ENCODE data around the gene BCL2L1. TPM values are rescaled to one million over a fixed set of nuclear protein-coding genes. Genes with fewer than 3 reads are reported as not detected.
A peak's percentile ranks its signal among the peaks of the same experiment; 100 is the strongest.

Gene BCL2L1
- total RNA-seq, 6 donors from 2014 or later: 131 to 245 (median 182) TPM

- DNase-seq (no peak), ATAC-seq (ENCODE audit: low FRiP score in 2 of 2) (no peak)
- H3K4me1 ChIP-seq: peaks cover 67 to 79% (median 75%) of the 10 kb centered on the region in 4 donors
- H3K4me3 ChIP-seq: peak overlapping the region in 3 of 4 donors; percentile 66 to 85 (median 77)
- H3K36me3 ChIP-seq: peaks cover 0 to 65% (median 10%) of the 10 kb centered on the region in 4 donors
- no peak for TF ChIP-seq POLR2AphosphoS5 (IDR thresholded peaks at IDR 0.05)
- peak overlapping the region; percentile 95 to 99 (median 99) for H3K27ac ChIP-seq
- 55 to 74% methylated on average over 6 of the region's 6 CpGs for WGBS, 2 donors
- H3K27me3 ChIP-seq: no peaks in the 10 kb centered on the region
- H3K9me3 ChIP-seq: no peaks in the 10 kb centered on the region
These were observed 5.0 kb downstream of the BCL2L1 start for GRCh38 chr20:31717478-31718201.

GRCh38 chr20:31716818-31717477 is 5.7 kb downstream of the BCL2L1 start:
- ATAC-seq (ENCODE audit: low FRiP score in 2 of 2): no peak
- peaks cover 0 to 65% (median 10%) of the 10 kb centered on the region in 4 donors for H3K36me3 ChIP-seq
- H3K9me3 ChIP-seq: no peaks in the 10 kb centered on the region
- WGBS, 2 donors: 62 to 78% methylated on average over 5 of the region's 5 CpGs
- H3K27ac ChIP-seq: peak overlapping the region; percentile 95 to 99 (median 99)
- H3K4me1 ChIP-seq: peaks cover 73 to 86% (median 82%) of the 10 kb centered on the region in 4 donors
- no peak for DNase-seq
- TF ChIP-seq CTCF (IDR thresholded peaks at IDR 0.05) (no peak), POLR2A (IDR thresholded peaks at IDR 0.05) (no peak), POLR2AphosphoS5 (IDR thresholded peaks at IDR 0.05) (no peak), EP300 (IDR thresholded peaks at IDR 0.05) (no peak)
- no peaks in the 10 kb centered on the region for H3K27me3 ChIP-seq
- peak overlapping the region in 2 of 4 donors; percentile 77 to 85 for H3K4me3 ChIP-seq

- peaks cover 0 to 64% (median 10%) of the 10 kb centered on the region in 4 donors for H3K36me3 ChIP-seq
- TF ChIP-seq EP300 (IDR thresholded peaks at IDR 0.05) (no peak), POLR2AphosphoS5 (IDR thresholded peaks at IDR 0.05) (no peak)
- peaks cover 79 to 92% (median 88%) of the 10 kb centered on the region in 4 donors for H3K4me1 ChIP-seq
- ATAC-seq (ENCODE audit: low FRiP score in 2 of 2) (no peak), DNase-seq (no peak)
- peak overlapping the region; percentile 95 to 99 (median 99) for H3K27ac ChIP-seq
- no peaks in the 10 kb centered on the region for H3K27me3 ChIP-seq
- WGBS, 2 donors: 33 to 35% methylated on average over 1 of the region's 1 CpG
- no peaks in the 10 kb centered on the region for H3K9me3 ChIP-seq
- peak overlapping the region in 2 of 4 donors; percentile 77 to 85 for H3K4me3 ChIP-seq
These were observed 6.3 kb downstream of the BCL2L1 start for GRCh38 chr20:31716351-31716750.

- peaks cover 0 to 66% (median 13%) of the 10 kb centered on the region in 4 donors for H3K36me3 ChIP-seq
- H3K4me3 ChIP-seq: peak overlapping the region in 1 of 4 donors; percentile 77
- no peaks in the 10 kb centered on the region for H3K27me3 ChIP-seq
- TF ChIP-seq CTCF (IDR thresholded peaks at IDR 0.05): no peak
- no peak for TF ChIP-seq POLR2AphosphoS5 (IDR thresholded peaks at IDR 0.05)
- no peak for TF ChIP-seq POLR2A (IDR thresholded peaks at IDR 0.05)
- TF ChIP-seq EP300 (IDR thresholded peaks at IDR 0.05): no peak
- peak overlapping the region; percentile 95 to 99 (median 99) for H3K27ac ChIP-seq
- DNase-seq (no peak), ATAC-seq (ENCODE audit: low FRiP score in 2 of 2) (no peak)
- no peaks in the 10 kb centered on the region for H3K9me3 ChIP-seq
- H3K4me1 ChIP-seq: peaks cover 85 to 98% (median 94%) of the 10 kb centered on the region in 4 donors
- 50 to 57% methylated on average over 3 of the region's 3 CpGs for WGBS, 2 donors
These were observed 6.9 kb downstream of the BCL2L1 start for GRCh38 chr20:31715766-31716165.

- Histone ChIP-seq H3K9me3 (no peaks in the 10 kb centered on the region), H3K36me3 (peaks cover 0 to 68% (median 12%) of the 10 kb centered on the region in 4 donors), H3K27ac (peak overlapping the region; percentile 95 to 99 (median 99)), H3K27me3 (no peaks in the 10 kb centered on the region), H3K4me3 (peak overlapping the region in 3 of 4 donors; percentile 1 to 25 (median 23)), H3K4me1 (peaks cover 93 to 99% (median 96%) of the 10 kb centered on the region in 4 donors)
- WGBS, 2 donors: 32 to 45% methylated on average over 9 of the region's 9 CpGs
- DNase-seq (peak in 1 of 2 donors; percentile 77), ATAC-seq (ENCODE audit: low FRiP score in 2 of 2) (peak; percentile 71 to 86)
- TF ChIP-seq EP300 (IDR thresholded peaks at IDR 0.05) (peak in 3 of 4 donors; percentile 40 to 94 (median 93)), POLR2A (IDR thresholded peaks at IDR 0.05) (peak in 1 of 4 donors; percentile 33), CTCF (IDR thresholded peaks at IDR 0.05) (no peak), POLR2AphosphoS5 (IDR thresholded peaks at IDR 0.05) (peak; percentile 80 to 92)
These were observed 9.1 kb downstream of the BCL2L1 start for GRCh38 chr20:31713312-31714273.

Measured in upper lobe of left lung (tissue), 6 donors.